ENCODE measurements around the gene COASY. TPM values are rescaled to one million over a fixed set of nuclear protein-coding genes. Genes with fewer than 3 reads are reported as not detected.

COASY gene
- total RNA-seq, 3 donors from 2014 or later (not counting 1 experiment from before 2014, with no cell fraction given) = 61.1 to 67.8 (median 62.3) TPM

DNA sequence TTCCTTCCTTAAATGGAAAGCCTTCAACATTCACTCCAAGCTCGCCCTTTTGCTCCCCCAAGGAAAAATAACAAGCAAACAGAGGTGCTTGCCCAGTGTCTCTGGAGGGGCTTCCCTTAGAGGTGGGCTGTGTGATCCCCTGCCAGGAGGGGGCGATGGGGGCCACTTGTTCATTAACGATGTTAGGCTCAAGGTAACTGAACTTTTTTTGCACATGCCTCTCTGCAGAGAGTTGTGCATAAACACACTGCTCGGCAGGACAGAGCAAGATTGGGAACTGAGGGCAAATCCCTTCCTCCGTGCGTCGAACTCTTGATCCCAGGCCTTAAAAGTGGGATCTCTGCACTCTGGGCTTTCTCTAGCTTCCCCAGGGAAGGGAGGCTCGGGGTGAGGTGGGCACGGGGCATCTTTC lies 41.4 kb upstream of the COASY start:
- Mint-ChIP-seq H3K4me3 (no peak overlapping the region), H3K27ac (no peak overlapping the region), H3K4me1 (peaks cover 6 to 12% of the 10 kb centered on the region in 2 donors), H3K36me3 (no peaks in the 10 kb centered on the region), H3K27me3 (ENCODE audit: low read depth in 2 of 2) (peaks cover 24% of the 10 kb centered on the region in 2 donors), H3K9me3 (no peaks in the 10 kb centered on the region)
- H3K4me1 ChIP-seq (ENCODE audit: control insufficient read depth, insufficient read depth, low read length) = peaks cover 6% of the 10 kb centered on the region
- WGBS (ENCODE audit: insufficient coverage) = 74% methylated on average over 9 of the region's 9 CpGs
- no peak overlapping the region for H3K4me3 ChIP-seq (ENCODE audit: low read length)
- DNase-seq (peak in 1 of 2 donors; percentile 50), ATAC-seq (peak in 2 of 3 donors; percentile 27 to 40)
- no peak overlapping the region for H3K27ac ChIP-seq (ENCODE audit: low read length)
- H3K27me3 ChIP-seq (ENCODE audit: control insufficient read depth, insufficient read depth, low read length) = no peaks in the 10 kb centered on the region
- intact Hi-C loops (cut with micrococcal nuclease) = no loop called here
- TF ChIP-seq, protein P1, sequence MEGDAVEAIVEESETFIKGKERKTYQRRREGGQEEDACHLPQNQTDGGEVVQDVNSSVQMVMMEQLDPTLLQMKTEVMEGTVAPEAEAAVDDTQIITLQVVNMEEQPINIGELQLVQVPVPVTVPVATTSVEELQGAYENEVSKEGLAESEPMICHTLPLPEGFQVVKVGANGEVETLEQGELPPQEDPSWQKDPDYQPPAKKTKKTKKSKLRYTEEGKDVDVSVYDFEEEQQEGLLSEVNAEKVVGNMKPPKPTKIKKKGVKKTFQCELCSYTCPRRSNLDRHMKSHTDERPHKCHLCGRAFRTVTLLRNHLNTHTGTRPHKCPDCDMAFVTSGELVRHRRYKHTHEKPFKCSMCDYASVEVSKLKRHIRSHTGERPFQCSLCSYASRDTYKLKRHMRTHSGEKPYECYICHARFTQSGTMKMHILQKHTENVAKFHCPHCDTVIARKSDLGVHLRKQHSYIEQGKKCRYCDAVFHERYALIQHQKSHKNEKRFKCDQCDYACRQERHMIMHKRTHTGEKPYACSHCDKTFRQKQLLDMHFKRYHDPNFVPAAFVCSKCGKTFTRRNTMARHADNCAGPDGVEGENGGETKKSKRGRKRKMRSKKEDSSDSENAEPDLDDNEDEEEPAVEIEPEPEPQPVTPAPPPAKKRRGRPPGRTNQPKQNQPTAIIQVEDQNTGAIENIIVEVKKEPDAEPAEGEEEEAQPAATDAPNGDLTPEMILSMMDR (IDR thresholded peaks at IDR 0.05) = no peak
- H3K36me3 ChIP-seq (ENCODE audit: control insufficient read depth, insufficient read depth, low read length) = no peaks in the 10 kb centered on the region
- no peaks in the 10 kb centered on the region for H3K9me3 ChIP-seq (ENCODE audit: control insufficient read depth, insufficient read depth, low read length)

DNA sequence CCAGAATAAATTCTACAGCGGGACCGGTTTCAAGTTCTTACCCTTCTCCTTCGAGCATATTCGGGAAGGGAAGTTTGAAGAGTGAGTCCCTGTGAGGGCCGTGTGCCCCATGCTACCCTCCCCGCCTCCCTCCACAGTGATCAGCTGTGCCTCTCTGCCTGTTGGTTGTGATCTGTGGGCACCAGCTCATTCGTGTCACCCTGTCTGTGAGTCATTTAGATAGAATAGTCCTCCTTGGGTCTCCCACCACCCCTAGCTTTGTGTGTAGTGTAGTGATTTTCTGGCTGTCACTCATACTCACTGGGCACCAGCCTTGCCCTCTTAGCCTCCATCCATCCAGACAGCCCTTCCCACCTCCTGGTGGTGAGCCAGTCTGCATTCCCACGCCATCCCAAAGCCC lies 40.9 kb upstream of the COASY start:
- intact Hi-C loops (cut with micrococcal nuclease) = no loop called here

DNA sequence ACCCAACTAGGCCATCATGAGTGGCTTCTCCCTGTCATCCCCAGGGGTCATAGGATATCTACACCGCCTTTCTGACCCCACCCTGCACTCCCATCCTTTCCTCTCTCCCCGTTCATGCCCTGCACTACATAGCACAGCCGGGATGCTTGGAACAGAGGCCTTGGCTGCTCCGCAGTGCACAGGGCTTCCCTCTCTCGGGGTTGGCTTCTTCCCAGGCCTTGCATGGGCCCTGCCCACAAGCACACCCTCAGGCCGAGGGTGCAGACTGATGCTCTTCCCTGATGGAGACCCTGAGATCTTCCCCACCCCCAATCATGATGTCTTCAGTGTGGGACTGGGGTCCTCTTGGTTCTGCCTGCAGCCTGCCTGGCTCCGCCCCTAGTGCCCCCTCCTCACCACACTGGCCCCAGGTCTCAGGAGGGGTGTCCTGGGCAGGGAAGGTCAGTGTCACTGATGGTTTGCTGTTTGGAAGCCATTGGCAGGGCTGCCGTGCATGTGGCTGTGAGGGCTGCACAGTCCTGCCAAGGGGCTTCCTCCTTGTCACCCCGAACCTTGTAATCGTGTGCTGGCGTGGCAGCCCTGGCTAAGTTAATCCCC lies 40.2 kb upstream of the COASY start:
- Mint-ChIP-seq H3K9me3 (no peaks in the 10 kb centered on the region), H3K27me3 (ENCODE audit: low read depth in 2 of 2) (peaks cover 16 to 18% of the 10 kb centered on the region in 2 donors), H3K4me1 (peaks cover 6 to 12% of the 10 kb centered on the region in 2 donors), H3K4me3 (no peak overlapping the region), H3K27ac (no peak overlapping the region), H3K36me3 (no peaks in the 10 kb centered on the region)
- Histone ChIP-seq H3K4me1 (ENCODE audit: control insufficient read depth, insufficient read depth, low read length) (peaks cover 6% of the 10 kb centered on the region), H3K27ac (ENCODE audit: low read length) (no peak overlapping the region), H3K4me3 (ENCODE audit: low read length) (no peak overlapping the region), H3K9me3 (ENCODE audit: control insufficient read depth, insufficient read depth, low read length) (no peaks in the 10 kb centered on the region), H3K27me3 (ENCODE audit: control insufficient read depth, insufficient read depth, low read length) (no peaks in the 10 kb centered on the region), H3K36me3 (ENCODE audit: control insufficient read depth, insufficient read depth, low read length) (no peaks in the 10 kb centered on the region)
- ATAC-seq (no peak), DNase-seq (no peak)
- WGBS (ENCODE audit: insufficient coverage) = 97% methylated on average over 10 of the region's 11 CpGs
- intact Hi-C loops (cut with micrococcal nuclease) = no loop called here
- TF ChIP-seq, protein P1 (IDR thresholded peaks at IDR 0.05) = no peak

More for the DNA sequence above, 40.9 kb upstream of the COASY start:
- DNase-seq (no peak), ATAC-seq (no peak)
- no peaks in the 10 kb centered on the region for H3K27me3 ChIP-seq (ENCODE audit: control insufficient read depth, insufficient read depth, low read length)
- Mint-ChIP-seq H3K27ac (no peak overlapping the region), H3K36me3 (no peaks in the 10 kb centered on the region), H3K27me3 (ENCODE audit: low read depth in 2 of 2) (peaks cover 23 to 24% of the 10 kb centered on the region in 2 donors), H3K4me1 (peaks cover 6 to 12% of the 10 kb centered on the region in 2 donors), H3K4me3 (no peak overlapping the region), H3K9me3 (no peaks in the 10 kb centered on the region)
- H3K4me3 ChIP-seq (ENCODE audit: low read length) = no peak overlapping the region
- TF ChIP-seq, protein P1 (IDR thresholded peaks at IDR 0.05) = no peak
- peaks cover 6% of the 10 kb centered on the region for H3K4me1 ChIP-seq (ENCODE audit: control insufficient read depth, insufficient read depth, low read length)
- no peak overlapping the region for H3K27ac ChIP-seq (ENCODE audit: low read length)
- no peaks in the 10 kb centered on the region for H3K36me3 ChIP-seq (ENCODE audit: control insufficient read depth, insufficient read depth, low read length)
- no peaks in the 10 kb centered on the region for H3K9me3 ChIP-seq (ENCODE audit: control insufficient read depth, insufficient read depth, low read length)
- 56% methylated on average over 6 of the region's 8 CpGs for WGBS (ENCODE audit: insufficient coverage)

Measured in natural killer cell (primary cell).